Raji (cell line): Measurements from ENCODE around the gene C1orf141.

Experiments used
- POLR2A ChIP-seq: IDR thresholded peaks from 2 replicates; pipeline ENCODE4 v1.6.1; 2011; ENCODE audit warnings: low read depth, low read length, control low read depth; ENCODE audit not compliant: insufficient read depth

The C1orf141 gene

DNA sequence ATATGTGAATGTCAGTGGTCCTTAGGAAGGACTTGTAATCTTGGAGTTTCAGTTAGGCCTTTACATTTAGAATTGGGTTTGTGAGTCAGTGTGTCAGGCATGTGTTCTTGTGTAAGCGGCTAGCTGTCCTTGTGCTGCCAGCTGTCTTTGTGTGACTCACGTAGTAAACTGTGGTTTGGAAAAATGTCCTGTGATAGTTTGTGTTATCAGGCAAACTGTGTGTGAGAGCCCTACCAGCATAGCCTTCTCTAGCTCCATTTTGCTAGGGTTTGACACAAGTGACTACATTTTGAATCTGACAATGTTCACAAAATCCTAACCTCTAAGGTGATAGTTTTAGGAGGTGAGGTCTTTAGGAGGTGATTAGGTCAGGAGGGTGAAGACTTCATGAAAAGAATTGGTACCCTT is 74.0 kb downstream of the C1orf141 start:
- TF ChIP-seq POLR2A, result no peak

DNA sequence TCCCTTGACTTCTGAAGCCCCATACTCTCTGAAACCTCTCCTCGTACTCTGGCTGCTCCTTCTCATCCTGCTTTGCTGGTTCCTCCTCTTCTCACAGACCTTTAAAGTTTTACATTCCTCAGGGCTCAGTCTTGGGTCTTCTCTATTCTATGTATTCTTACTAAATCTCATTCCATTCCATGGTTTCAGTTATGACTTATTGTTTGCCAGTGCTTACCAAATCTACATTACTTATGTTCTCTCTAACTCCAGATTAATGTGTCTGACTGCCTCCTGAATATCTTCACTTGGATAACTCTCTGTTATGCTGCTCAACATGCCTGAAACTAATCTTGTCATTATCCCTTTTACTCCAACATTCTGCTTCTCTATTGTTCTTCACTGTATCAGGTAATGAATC is 75.4 kb downstream of the C1orf141 start:
- TF ChIP-seq POLR2A, result no peak

DNA sequence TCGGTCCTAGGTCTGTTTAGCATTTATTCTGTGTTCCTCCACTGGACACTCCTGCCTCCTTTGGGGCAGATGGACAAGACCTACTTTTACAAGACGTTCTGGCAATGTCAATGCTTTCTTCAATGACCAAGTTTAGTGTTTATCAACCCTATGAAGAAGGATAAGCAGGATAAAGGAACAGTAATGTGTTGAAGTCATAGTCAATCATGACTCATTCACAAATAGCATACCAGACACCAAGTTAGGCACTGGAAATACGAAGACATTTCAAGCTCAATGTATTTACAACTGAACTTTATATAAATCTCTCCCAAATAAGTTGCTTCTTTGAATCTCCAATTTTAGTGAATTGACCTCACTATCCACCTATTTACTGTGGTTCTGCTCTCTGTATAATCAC is 76.0 kb downstream of the C1orf141 start:
- TF ChIP-seq POLR2A, result no peak

DNA sequence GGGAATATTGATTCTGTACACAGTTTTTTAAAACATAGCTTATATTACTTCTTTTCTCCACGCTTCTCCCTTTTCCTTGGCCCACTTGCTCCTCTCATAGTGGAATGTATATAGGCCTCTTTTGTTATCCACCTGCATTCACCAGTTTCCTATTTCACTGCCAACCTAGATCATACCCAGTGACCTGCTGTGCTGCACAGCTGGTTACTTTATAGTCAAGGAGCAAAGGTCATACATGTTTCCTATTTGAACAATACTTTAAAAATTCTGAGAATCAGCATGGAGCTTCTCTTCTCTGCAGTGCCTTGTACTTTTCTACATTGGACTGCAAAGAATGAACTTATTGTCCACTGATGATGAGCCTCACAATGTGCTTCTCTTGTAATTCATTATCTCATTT is 76.5 kb downstream of the C1orf141 start:
- TF ChIP-seq POLR2A, result no peak

DNA sequence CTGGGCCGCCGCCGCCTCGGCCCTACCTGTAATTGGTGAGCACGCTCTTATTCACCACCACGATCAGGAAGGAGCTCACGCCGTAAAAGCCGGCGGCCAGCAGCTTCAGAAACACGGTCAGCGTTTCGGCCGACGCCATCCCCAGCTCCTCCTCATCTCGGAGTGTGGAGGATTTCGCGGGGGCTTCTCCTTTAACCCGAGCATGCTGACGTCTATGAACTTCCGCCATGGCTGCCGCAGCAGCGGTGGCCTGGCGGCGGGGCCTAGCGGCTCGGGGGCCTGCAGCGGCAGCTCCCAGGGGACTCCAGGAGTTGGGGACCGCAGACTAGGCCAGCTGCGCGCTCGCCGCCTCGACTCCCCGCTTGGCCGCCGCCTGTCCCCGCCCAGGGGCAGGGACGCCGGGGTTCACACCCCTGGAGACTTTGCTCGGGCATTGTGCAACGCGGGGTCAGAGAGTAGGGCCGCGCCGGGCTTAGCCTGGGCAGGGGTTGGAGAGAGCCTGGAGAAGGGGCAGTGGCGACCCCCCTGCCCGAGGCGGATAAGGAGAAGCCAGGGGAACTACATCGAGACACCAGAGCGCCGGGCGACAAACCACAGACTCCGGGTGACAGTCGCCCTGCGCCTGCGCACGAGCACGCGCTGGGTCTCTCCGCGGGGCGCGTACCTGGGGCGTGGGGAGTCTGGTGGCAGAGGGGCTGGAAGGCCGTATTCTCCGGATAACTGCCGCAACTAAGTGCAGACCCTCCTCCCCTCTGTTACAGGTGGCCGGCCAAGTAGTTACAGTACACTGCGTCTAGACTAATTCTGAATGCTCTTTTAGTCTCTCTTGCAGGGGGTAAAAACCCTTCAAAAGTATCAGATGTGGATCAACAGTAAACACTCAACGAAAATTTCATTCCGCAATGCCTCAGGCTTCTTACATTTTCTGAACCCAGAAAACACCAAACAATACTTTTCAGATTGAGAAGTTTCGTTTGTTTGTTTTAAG is 80.7 kb downstream of the C1orf141 start, which contains the start of gene SLC35D1:
TSS of gene SLC35D1 (minus strand) at position 364 of the 988 bp plus-strand sequence. CDS start at position 229, 135 bp downstream.
- peak; percentile 60 for TF ChIP-seq POLR2A

DNA sequence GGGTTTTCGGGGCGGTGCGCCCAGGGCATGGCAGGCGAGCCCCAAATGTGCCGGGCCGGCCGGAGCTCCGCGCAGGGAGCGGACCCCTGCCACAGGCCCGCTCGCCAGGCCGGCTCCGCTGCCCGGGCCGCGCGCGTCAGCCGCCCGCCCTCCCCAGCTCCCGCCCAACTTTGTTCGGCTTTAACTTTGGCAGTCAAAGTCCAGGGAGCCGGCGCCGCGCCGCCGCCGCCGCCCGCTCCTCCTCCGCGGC is 81.3 kb downstream of the C1orf141 start:
- no peak for TF ChIP-seq POLR2A

DNA sequence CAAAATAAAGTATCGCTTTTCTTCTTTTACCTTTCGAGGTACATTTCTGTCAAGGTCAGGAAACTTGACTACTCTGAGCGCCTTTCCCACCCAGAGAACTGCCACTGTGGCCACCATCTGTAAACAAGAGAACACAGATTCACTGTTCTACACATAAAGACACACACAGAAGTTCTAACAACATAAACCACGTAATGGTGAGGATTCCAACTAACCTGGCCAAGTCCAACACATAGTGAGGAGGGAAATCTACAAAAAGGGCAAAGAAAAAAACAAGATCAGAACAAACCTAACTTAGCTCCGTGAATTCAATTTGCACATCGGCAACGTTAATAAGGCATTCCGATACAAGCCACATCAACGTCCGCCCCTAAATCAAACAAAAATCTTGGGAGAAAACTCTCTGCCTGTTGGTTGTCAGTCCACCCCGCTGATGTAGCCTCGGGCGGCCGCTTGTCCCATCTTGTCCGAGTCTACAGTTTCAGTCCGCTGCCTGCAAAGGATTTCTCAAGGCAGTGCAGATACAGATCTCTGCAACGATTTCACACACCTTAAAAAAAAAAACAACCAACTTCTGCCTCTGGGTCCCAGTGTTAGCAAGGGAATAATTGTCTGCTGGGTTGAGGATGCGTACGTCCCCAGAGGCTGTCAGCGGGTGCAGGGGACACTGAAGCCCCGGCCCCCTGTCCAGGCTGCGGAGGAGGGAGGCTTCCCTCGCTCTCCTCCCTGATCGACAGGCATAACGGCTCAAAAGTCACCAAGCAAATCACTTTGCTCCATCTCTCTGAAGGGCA is 81.8 kb downstream of the C1orf141 start:
- TF ChIP-seq POLR2A, result no peak

DNA sequence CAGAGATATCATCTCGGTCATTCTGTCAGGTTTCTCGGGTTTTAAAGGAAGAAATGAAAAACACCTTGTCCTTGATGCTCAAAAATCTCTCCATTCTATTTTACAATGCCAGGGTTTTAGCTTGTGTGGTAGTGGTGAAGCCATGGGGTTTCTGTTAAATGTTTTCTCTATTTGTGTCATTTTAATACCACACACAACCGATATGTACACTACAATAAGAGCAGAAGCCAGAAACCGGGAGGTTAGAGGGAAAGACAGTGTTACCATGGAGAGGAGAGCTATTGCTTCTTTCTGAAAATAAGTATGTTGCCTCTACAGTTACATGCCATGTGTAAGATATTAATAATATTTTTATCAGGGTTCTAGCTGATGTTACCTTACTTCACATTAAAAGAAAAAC is 83.6 kb downstream of the C1orf141 start:
- TF ChIP-seq POLR2A, result no peak

DNA sequence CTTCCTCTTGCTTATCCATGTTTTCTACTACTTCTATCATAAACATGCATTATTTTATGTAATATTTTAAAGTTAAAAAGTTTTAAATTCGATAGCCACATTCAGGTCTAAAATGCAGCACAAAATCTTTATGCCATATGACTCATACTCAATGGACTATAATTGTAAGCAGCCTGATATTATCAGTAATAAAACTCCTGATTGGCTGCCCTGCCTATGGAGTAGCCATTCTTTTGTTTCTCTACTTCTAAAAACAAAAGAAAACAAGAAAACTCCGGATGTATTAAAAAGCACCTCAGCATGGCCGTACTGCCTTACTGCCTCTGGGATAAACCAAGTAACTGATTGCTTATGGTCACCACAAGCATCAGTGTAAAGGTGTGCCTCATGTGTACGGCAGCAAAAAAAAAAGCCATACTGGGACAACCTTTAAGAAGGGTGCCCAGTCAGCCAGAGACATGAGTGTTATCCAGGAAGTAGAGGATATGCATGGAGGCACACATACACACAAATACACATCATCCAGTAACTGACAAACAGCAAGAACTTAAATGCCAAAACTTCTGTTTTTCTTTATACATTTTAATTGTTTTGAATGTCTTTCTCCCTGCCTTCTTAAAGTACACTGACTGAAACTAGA is 90.0 kb downstream of the C1orf141 start:
- no peak for TF ChIP-seq POLR2A

DNA sequence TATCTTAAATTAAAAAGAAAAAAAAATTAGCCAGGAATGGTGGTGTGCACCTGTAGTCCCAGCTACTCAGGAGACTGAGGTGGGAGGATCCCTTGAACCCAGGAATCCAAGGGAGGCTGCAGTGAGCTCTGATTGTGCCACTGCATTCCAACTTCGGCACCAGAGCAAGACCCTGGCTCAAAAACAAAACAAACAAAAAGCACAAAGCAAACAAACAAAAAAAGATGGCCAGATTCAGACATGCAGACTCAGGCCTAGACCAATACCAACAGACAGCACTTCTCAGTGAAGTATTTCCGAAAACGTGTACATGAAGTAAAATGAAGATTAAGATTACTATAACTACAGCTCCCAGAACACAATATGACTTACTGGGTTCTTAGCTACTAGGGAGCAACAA is 91.4 kb downstream of the C1orf141 start:
- no peak for TF ChIP-seq POLR2A
